HG03097 (cell line): ENCODE measurements around the gene SLC16A2.
"Not testable (repeated sequence)": the region's sequence is repeated elsewhere in the genome, so short reads cannot be mapped to it uniquely, and the experiment has no call there.

Experiments
- ATAC-seq: cut with Tn5 transposase; IDR thresholded peaks from one replicate; pipeline ENCODE4 v1.9.1; 2021; ENCODE audit not compliant: unreplicated experiment, low FRiP score

SLC16A2 gene

DNA sequence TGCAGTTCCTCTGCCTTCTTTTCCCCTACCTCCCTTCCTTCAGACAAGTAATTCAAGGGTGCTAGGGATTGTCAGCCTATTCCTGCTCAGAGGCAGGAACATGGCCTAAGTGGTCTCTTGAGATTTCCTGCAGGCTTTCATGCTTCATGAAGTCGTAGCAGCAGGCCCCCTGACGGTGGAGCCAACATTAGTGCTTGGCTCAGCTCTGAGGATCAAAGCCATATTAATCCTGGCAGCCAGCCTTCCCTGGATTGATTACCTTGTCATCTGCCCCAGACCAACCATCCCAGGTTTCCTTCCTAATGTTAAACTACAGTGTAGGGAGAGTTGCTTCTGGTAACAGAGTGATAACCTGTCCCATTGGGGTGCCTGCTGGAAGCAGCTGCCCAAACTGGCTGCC lies 84.1 kb downstream of the SLC16A2 start:
- no peak for ATAC-seq

GRCh38 chrX:74506317-74507115 lies 85.2 kb downstream of the SLC16A2 start:
- ATAC-seq: peak; percentile 88

- no peak for ATAC-seq
Measured at GRCh38 chrX:74507191-74507590, 85.9 kb downstream of the SLC16A2 start.

DNA sequence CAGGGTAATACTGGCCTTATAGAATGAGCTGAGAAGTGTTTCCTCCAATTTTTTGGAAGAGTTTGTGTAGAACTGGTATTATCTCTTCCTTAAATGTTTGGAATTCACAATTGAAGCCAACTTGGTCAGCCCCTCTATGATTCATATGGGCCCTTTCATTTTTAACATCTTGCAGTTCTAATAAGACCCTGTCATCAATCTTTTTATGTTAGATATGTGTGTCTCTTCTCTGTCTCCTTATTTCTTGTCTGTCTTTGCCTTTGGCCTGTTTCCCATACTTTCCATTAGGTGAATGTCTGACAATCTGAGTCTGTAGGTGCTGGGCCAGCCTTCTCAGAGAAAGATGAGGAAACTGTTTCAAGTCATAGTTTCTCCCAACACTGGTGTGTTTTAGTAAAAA lies 88.7 kb downstream of the SLC16A2 start:
- no peak for ATAC-seq

GRCh38 chrX:74510401-74510800 lies 89.1 kb downstream of the SLC16A2 start:
- peak; percentile 46 for ATAC-seq

- no peak for ATAC-seq
Measured at GRCh38 chrX:74511704-74512103, 90.4 kb downstream of the SLC16A2 start.

DNA sequence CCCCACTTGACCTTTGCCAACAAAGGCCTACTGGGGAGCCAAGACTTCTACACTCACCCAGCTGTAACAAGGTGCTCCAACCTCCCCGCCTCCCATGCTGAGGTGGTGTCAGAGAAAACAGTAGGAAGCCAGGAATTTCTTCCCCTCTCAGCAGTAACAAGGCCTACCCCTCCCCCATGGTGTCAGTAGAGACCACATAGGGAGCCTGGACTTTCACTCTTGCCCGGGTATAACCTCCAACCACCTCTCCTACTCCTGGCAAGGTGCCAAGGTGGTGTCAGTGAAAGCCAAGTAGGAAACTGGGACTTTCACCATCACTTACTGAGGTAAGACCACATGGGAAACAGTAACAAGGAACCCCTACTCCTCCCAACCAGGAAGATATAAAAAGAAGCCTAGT lies 93.1 kb downstream of the SLC16A2 start:
- ATAC-seq: no peak

DNA sequence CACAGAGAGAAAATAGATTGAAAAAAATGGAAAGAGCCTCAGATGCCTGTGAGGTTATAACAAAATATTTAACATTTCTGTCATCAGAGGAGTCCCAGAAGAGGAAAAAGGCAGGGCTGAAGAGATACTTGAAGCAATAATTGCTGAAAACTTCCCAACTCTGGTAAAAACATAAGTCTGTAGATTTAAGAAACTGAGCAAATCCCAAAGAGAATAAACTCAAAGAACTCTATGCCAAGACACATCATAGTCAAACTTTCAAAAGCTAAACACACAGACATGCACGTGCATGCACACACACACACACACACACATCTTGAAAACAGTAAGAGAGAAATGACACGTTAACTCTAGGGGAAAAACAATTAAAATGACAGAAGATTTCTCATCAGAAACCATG lies 94.1 kb downstream of the SLC16A2 start:
- no peak for ATAC-seq

- not testable (repeated sequence) for ATAC-seq
Measured at GRCh38 chrX:74516013-74516412, 94.7 kb downstream of the SLC16A2 start.

- ATAC-seq: no peak
Measured at GRCh38 chrX:74519870-74520269, 98.6 kb downstream of the SLC16A2 start.

GRCh38 chrX:74520291-74520690 lies 99.0 kb downstream of the SLC16A2 start:
- no peak for ATAC-seq

- no peak for ATAC-seq
Measured at GRCh38 chrX:74520896-74521295, 99.6 kb downstream of the SLC16A2 start.

- no peak for ATAC-seq
Measured at GRCh38 chrX:74521961-74522751, 100.9 kb downstream of the SLC16A2 start.

DNA sequence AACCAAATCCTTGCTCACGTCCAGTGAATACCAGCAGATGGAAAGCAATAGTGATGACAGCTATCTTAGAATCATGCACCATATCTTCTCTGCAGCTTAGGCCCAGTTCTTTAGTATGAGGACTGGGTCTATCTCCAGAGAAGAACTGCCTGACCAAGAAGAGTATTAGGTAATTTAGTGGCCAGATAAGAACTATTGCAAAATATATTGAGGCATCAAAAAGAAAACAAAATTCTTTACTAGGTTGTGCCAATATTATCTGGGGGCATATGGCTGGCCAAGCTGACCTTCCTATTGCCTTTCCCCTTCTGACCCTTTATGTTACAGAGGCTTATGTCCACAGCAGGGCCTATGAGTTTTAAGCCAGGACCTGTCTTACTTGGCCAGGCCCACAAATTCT lies 101.9 kb downstream of the SLC16A2 start:
- no peak for ATAC-seq

GRCh38 chrX:74523870-74524735 lies 102.8 kb downstream of the SLC16A2 start:
- no peak for ATAC-seq

GRCh38 chrX:74525116-74525515 lies 103.8 kb downstream of the SLC16A2 start:
- no peak for ATAC-seq

GRCh38 chrX:74526764-74527163 lies 105.5 kb downstream of the SLC16A2 start:
- ATAC-seq: no peak

GRCh38 chrX:74527350-74527749 lies 106.1 kb downstream of the SLC16A2 start:
- no peak for ATAC-seq

- no peak for ATAC-seq
Measured at GRCh38 chrX:74529311-74529710, 108.0 kb downstream of the SLC16A2 start.

DNA sequence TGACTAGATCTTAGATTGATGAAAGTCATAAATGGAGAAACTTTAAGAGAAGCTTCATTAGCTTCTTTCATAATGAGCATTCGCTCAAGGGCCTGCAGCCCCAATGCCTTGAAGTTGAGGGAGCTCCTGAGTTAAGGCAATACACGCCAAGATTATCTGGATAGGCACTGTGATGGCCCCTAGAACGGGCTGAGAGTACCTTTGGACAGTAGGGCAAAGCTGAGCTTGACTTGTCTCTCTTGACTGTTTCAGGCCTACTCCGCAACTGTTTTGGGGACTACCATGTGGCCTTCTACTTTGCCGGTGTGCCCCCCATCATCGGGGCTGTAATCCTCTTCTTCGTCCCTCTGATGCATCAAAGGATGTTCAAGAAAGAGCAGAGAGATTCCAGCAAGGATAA lies 109.8 kb downstream of the SLC16A2 start:
- ATAC-seq: no peak

DNA sequence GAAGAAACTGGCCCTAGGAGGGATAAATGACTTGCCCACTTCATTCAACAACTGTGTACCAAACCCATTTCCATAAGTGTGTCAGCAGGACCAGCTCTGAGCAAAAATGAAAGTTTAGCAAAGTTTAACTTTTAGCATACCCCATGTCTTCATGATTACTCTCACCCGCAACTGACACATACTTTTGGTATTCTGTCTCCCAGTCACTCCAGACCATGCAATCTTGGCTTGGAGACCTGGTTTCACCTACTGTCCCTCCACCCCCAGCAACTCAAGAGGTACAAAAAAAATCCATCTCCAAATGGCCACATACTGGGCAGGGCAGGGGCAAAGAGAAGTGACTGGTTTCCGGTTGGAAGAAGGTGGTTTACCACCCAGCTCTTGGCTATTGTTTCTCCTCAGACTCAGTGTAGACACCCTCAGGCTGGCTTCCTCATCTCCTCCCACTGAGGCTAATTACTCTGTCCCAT lies 113.3 kb downstream of the SLC16A2 start:
- ATAC-seq: peak; percentile 33
